Stomach smooth muscle (tissue), 2 donors: ENCODE measurements around the gene PRPF6.

Experiments used
- H3K27ac ChIP-seq: one replicate; pipeline ENCODE4 v1.7.0; 2013; ENCODE audit warnings: mild to moderate bottlenecking, low read length, inconsistent platforms
- H3K27me3 ChIP-seq, 2 donors: one replicate each; pipeline ENCODE4 v1.7.0; 2013; ENCODE audit warnings: low read length in 2 of 2; ENCODE audit not compliant: insufficient read depth in 2 of 2, control insufficient read depth in 1 of 2
- H3K36me3 ChIP-seq, 2 donors: one replicate each; pipeline ENCODE4 v1.7.0; 2013; ENCODE audit warnings: low read length in 2 of 2; ENCODE audit not compliant: control insufficient read depth in 2 of 2, insufficient read depth in 2 of 2
- H3K4me1 ChIP-seq: one replicate; pipeline ENCODE4 v1.7.0; 2013; ENCODE audit warnings: low read length; ENCODE audit not compliant: control insufficient read depth, insufficient read depth
- H3K4me3 ChIP-seq, 2 donors: one replicate each; pipeline ENCODE4 v1.7.0; 2013; ENCODE audit warnings: low read length in 2 of 2
- H3K9ac ChIP-seq, 2 donors: one replicate each; pipeline ENCODE4 v1.7.0; 2013; ENCODE audit warnings: low read length in 2 of 2, mild to moderate bottlenecking in 1 of 2
- H3K9me3 ChIP-seq, 2 donors: one replicate each; pipeline ENCODE4 v1.7.0; 2013; ENCODE audit warnings: low read length in 2 of 2; ENCODE audit not compliant: control insufficient read depth in 2 of 2
- donor health status: healthy.
- donor health status: Pancreatic carcinoma.

PRPF6 gene

GRCh38 chr20:63946986-63947637 lies 33.8 kb upstream of the PRPF6 start:
- Histone ChIP-seq H3K4me3 (no peak overlapping the region), H3K27me3 (no peaks in the 10 kb centered on the region), H3K9me3 (no peaks in the 10 kb centered on the region), H3K4me1 (peaks cover 52% of the 10 kb centered on the region), H3K36me3 (peaks cover 18 to 21% of the 10 kb centered on the region in 2 donors), H3K27ac (peak overlapping the region; percentile 91), H3K9ac (no peak overlapping the region)

GRCh38 chr20:63947638-63948456 lies 33.1 kb upstream of the PRPF6 start:
- Histone ChIP-seq H3K4me3 (peak overlapping the region in 1 of 2 donors; percentile 47), H3K36me3 (peaks cover 18 to 21% of the 10 kb centered on the region in 2 donors), H3K9me3 (no peaks in the 10 kb centered on the region), H3K27me3 (no peaks in the 10 kb centered on the region), H3K27ac (peak overlapping the region; percentile 91), H3K4me1 (peaks cover 59% of the 10 kb centered on the region), H3K9ac (no peak overlapping the region)

- Histone ChIP-seq H3K27ac (peak overlapping the region; percentile 91), H3K4me1 (peaks cover 81% of the 10 kb centered on the region), H3K27me3 (no peaks in the 10 kb centered on the region), H3K9me3 (no peaks in the 10 kb centered on the region), H3K4me3 (peak overlapping the region; percentile 24 to 58), H3K9ac (peak overlapping the region; percentile 21 to 26), H3K36me3 (peaks cover under 1 to 2% of the 10 kb centered on the region in 2 donors)
These were observed 30.1 kb upstream of the PRPF6 start for GRCh38 chr20:63950701-63951397.

GRCh38 chr20:63951398-63952209 lies 29.3 kb upstream of the PRPF6 start:
- no peaks in the 10 kb centered on the region for H3K27me3 ChIP-seq
- peaks cover 81% of the 10 kb centered on the region for H3K4me1 ChIP-seq
- peak overlapping the region in 1 of 2 donors; percentile 26 for H3K9ac ChIP-seq
- H3K36me3 ChIP-seq, result no peaks in the 10 kb centered on the region
- peak overlapping the region; percentile 91 for H3K27ac ChIP-seq
- H3K4me3 ChIP-seq, result peak overlapping the region in 1 of 2 donors; percentile 58
- no peaks in the 10 kb centered on the region for H3K9me3 ChIP-seq

DNA sequence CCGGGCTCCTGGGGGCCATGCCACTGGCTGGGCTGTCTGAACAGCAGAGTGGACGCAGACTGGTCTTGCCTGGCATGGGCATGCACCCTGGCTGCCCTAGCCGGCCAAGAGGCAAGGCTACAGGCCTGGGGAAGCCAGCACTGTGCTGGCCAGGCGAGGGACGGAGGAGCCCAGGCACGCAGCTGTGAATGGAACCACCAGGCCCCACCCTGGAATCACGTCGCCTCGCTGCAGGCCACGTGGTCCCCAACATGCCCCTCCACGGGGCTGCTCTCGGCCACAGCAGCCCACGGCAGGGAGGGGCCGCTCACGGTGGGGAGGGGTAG lies 28.8 kb upstream of the PRPF6 start:
- H3K9ac ChIP-seq, result no peak overlapping the region
- no peaks in the 10 kb centered on the region for H3K36me3 ChIP-seq
- peaks cover 83% of the 10 kb centered on the region for H3K4me1 ChIP-seq
- H3K9me3 ChIP-seq, result no peaks in the 10 kb centered on the region
- H3K4me3 ChIP-seq, result peak overlapping the region in 1 of 2 donors; percentile 22
- H3K27me3 ChIP-seq, result no peaks in the 10 kb centered on the region
- peak overlapping the region; percentile 91 for H3K27ac ChIP-seq

DNA sequence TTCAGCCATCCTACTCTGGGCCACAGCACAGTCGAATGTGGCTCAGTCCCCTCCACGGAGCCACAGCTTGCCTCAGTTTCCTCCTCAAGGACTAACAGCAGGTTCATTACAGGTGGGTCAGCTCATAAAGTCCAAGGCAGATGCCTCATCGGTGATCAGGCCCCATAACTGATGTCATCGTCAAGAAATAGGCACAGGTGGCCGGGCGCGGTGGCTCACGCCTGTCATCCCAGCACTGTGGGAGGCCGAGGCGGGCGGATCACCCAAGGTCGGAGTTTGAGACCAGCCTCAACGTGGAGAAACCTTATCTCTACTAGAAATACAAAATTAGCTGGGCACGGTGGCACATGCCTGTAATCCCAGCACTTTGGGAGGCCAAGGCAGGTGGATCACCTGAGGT lies 28.2 kb upstream of the PRPF6 start:
- Histone ChIP-seq H3K4me1 (peaks cover 81% of the 10 kb centered on the region), H3K27me3 (no peaks in the 10 kb centered on the region), H3K4me3 (peak overlapping the region in 1 of 2 donors; percentile 22), H3K27ac (peak overlapping the region; percentile 91), H3K36me3 (no peaks in the 10 kb centered on the region), H3K9ac (no peak overlapping the region), H3K9me3 (no peaks in the 10 kb centered on the region)

DNA sequence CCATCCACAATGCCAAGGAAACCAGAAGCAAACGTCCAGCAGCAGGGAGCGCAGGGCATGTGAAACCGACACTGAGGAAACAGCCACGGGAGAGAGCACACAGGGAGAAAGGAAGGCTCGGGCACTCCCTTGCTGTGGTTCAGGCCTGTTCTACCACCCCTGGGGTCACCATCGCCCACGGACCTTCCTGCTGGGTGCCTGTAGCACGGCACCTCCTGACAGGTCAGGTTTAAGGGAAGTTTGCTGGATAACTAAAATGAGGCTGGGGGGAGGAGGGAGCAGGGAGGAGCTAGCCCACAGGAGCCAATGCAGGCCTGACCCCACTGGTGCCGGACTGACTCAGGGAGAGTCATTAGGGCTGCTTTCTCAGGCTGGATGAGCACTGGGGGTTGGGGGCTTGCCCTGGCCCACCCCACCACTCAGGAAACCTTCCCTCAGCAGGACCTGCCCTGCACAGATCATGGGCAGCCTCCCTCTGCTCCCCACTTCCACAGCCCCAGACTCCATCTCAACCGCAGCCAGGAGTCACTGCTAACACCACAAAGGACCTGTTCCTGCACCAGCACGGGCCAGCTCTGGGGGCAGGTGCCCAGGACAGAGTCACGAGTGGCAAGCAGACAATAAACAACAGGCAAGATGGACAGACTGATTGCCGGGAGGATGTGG lies 27.0 kb upstream of the PRPF6 start:
- Histone ChIP-seq H3K9me3 (no peaks in the 10 kb centered on the region), H3K27ac (no peak overlapping the region), H3K4me1 (peaks cover 71% of the 10 kb centered on the region), H3K9ac (peak overlapping the region in 1 of 2 donors; percentile 36), H3K27me3 (no peaks in the 10 kb centered on the region), H3K4me3 (peak overlapping the region in 1 of 2 donors; percentile 88), H3K36me3 (no peaks in the 10 kb centered on the region)

GRCh38 chr20:63955281-63955826 lies 25.6 kb upstream of the PRPF6 start:
- H3K27ac ChIP-seq, result peak overlapping the region; percentile 83
- H3K36me3 ChIP-seq, result peaks cover 0 to 3% of the 10 kb centered on the region in 2 donors
- H3K4me3 ChIP-seq, result peak overlapping the region; percentile 80 to 88
- H3K27me3 ChIP-seq, result no peaks in the 10 kb centered on the region
- H3K4me1 ChIP-seq, result peaks cover 57% of the 10 kb centered on the region
- H3K9ac ChIP-seq, result peak overlapping the region; percentile 85
- no peaks in the 10 kb centered on the region for H3K9me3 ChIP-seq

DNA sequence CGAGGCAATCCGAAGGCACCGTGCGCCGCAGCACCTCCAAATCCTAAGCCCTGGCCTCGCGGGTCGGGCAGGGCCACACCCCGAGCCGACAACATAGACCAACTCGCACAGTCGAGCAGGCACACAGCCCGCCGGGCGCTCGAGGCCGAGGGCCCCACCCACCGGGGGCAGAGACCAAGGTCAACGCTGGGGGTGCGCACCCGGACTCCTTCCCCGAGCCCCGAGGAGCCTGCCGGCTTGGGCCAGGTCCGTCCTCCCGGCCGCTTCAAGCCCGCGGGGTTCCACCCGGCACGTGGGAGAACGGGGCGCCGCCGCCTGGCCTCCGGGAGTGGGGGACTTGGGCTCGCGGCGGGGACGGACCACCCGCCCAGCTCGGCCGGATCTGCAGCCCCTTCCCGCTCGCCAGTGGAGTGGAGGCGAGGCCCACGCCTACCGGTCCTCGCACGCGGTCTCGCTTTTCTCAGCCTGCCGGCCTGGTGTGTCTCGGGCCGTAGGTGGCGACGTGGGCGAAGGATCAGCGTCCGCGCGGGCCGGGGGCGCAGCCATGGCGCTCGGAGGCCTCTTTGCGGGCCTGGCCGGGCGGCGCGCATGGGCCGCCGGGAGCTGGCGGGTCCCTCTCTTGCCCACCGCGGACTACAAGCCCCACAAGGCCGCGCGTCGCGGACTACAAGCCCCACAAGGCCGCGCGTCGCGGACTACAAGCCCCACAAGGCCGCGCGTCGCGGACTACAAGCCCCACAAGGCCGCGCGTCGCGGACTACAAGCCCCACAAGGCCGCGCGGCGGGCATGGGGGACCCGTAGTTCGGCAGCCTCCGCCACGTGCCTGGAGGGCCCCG lies 24.9 kb upstream of the PRPF6 start, which contains the start of gene UCKL1:
TSS of gene UCKL1 (minus strand) at position 590 of the 837 bp plus-strand sequence. CDS start at position 546, 44 bp downstream.
- peaks cover 50% of the 10 kb centered on the region for H3K4me1 ChIP-seq
- H3K27ac ChIP-seq, result peak within 1 kb of the TSS; percentile 83
- peak within 1 kb of the TSS; percentile 85 for H3K9ac ChIP-seq
- no peaks in the 10 kb centered on the region for H3K27me3 ChIP-seq
- H3K36me3 ChIP-seq, result peaks cover 0 to 3% of the 10 kb centered on the region in 2 donors
- peak within 1 kb of the TSS; percentile 80 to 88 for H3K4me3 ChIP-seq
- no peaks in the 10 kb centered on the region for H3K9me3 ChIP-seq
